GM12878 (cell line): ENCODE data around the gene EIF2B5. TPM values are rescaled to one million over a fixed set of nuclear protein-coding genes. Genes with fewer than 3 reads are reported as not detected.

Experiments
- ATAC-seq: fragments of 200-7000 bp; cut with Tn5 transposase; 3 replicates; pipeline ENCODE4 v1.9.1; 2020; ENCODE audit warnings: mild to moderate bottlenecking, moderate library complexity
- BruUV-seq: library from RNA; stranded (reverse); fragments of 400-500 nt; replicated peaks from 2 replicates; lab custom pipeline; 2021; lab: Mats Ljungman, UMichigan
- CTCF ChIA-PET: fragments of 300-600 bp; sonication (Branson Sonifier 250); formaldehyde crosslinking; extraction: SDS; loops from one replicate; lab custom pipeline; 2021; ENCODE audit warnings: inconsistent platforms; lab: Yijun Ruan, JAX
- POLR2A ChIA-PET: fragments of 350-600 bp; formaldehyde crosslinking; extraction: SDS; loops from one replicate; lab custom pipeline; 2021; ENCODE audit warnings: inconsistent platforms; lab: Charles Lee
- RAD21 ChIA-PET: fragments of 300-600 bp; sonication (Branson Sonifier 250); formaldehyde crosslinking; loops from one replicate; lab custom pipeline; 2023; ENCODE audit warnings: antibody characterized with exemption; ENCODE audit not compliant: unreplicated experiment; lab: Charles Lee
- SMC1A ChIA-PET: fragments of 300-600 bp; sonication (Branson Sonifier 250); formaldehyde crosslinking; loops from one replicate; lab custom pipeline; 2023; ENCODE audit not compliant: unreplicated experiment, uncharacterized antibody; lab: Charles Lee
- DNase-seq: peaks from one replicate; pipeline ENCODE4 v3.0.0-alpha.2; 2011; ENCODE audit warnings: low read depth, low spot score
- FAIRE-seq: peaks from 3 replicates; lab custom pipeline; 2011; peaks lifted over from hg19 to GRCh38; lab: Jason Lieb, UNC
- H2AFZ ChIP-seq: 2 replicates; pipeline ENCODE4 v1.6.0; 2011; ENCODE audit warnings: low read depth, low read length, control low read depth; ENCODE audit not compliant: control insufficient read depth
- H3K27ac ChIP-seq: 2 replicates; pipeline ENCODE4 v1.5.1; 2011; ENCODE audit warnings: control low read depth; ENCODE audit not compliant: control insufficient read depth, insufficient read depth
- H3K27me3 ChIP-seq, 2 experiments: replicated peaks in 1 of 2; 2 replicates each; pipeline versions ENCODE4 v1.6.0 to v1.6.1; 2011; ENCODE audit warnings: low read length in 1 of 2; ENCODE audit not compliant: control insufficient read depth in 2 of 2, insufficient read depth in 2 of 2
- H3K36me3 ChIP-seq, 2 experiments: 2 replicates each; pipeline ENCODE4 v1.5.1; 2011; ENCODE audit warnings: low read length in 1 of 2; ENCODE audit not compliant: control insufficient read depth in 2 of 2, insufficient read depth in 2 of 2
- H3K4me1 ChIP-seq: 2 replicates; pipeline ENCODE4 v1.6.1; 2011; ENCODE audit warnings: mild to moderate bottlenecking, low read length, moderate library complexity, mixed read lengths; ENCODE audit not compliant: control insufficient read depth, insufficient read depth
- H3K4me2 ChIP-seq: 2 replicates; pipeline ENCODE4 v1.6.0; 2011; ENCODE audit warnings: control low read depth; ENCODE audit not compliant: control insufficient read depth, insufficient read depth
- H3K4me3 ChIP-seq: fragments of 200-600 bp; sonication (generic); 2 replicates; pipeline ENCODE4 v1.5.1; 2016
- H3K79me2 ChIP-seq: 2 replicates; pipeline ENCODE4 v1.6.0; 2011; ENCODE audit warnings: low read length; ENCODE audit not compliant: control insufficient read depth, insufficient read depth
- H3K9ac ChIP-seq: 2 replicates; pipeline ENCODE4 v1.8.0; 2011; ENCODE audit warnings: low read length, control low read depth, mixed read lengths; ENCODE audit not compliant: control insufficient read depth, insufficient read depth
- H3K9me3 ChIP-seq: replicated peaks from 3 replicates; pipeline ENCODE4 v1.5.1; 2011; ENCODE audit warnings: mild to moderate bottlenecking, low read length; ENCODE audit not compliant: control insufficient read depth, insufficient read depth
- H4K20me1 ChIP-seq: 2 replicates; pipeline ENCODE4 v1.6.0; 2011; ENCODE audit not compliant: control insufficient read depth, insufficient read depth
- BHLHE40 ChIP-seq, 2 experiments: fragments of 450-650 bp in 1 of 2; IDR thresholded peaks; 2 replicates each; pipeline ENCODE4 v1.6.1; 2011 to 2017; ENCODE audit warnings: low read depth in 2 of 2, borderline replicate concordance in 1 of 2, improper control_type of control experiment in 1 of 2, low read length in 1 of 2, mild to moderate bottlenecking in 1 of 2
- CHD2 ChIP-seq: IDR thresholded peaks from 2 replicates; pipeline ENCODE4 v1.6.1; 2011; ENCODE audit warnings: low read depth, low read length, improper control_type of control experiment, borderline replicate concordance
- E2F8 ChIP-seq: fragments of 450-650 bp; IDR thresholded peaks from 2 replicates; pipeline ENCODE4 v1.6.1; 2018; ENCODE audit warnings: mild to moderate bottlenecking, low read depth, moderate library complexity; ENCODE audit not compliant: partially characterized antibody
- KDM1A ChIP-seq: fragments of 200-600 bp; sonication (generic); IDR thresholded peaks from 2 replicates; pipeline ENCODE4 v1.6.1; 2016; ENCODE audit warnings: borderline replicate concordance
- NFXL1 ChIP-seq: fragments of 450-650 bp; IDR thresholded peaks from 2 replicates; pipeline ENCODE4 v1.6.1; 2017; ENCODE audit warnings: antibody characterized with exemption, mild to moderate bottlenecking, borderline replicate concordance
- NR2C1 ChIP-seq: fragments of 450-650 bp; IDR thresholded peaks from 2 replicates; pipeline ENCODE4 v1.6.1; 2017; ENCODE audit warnings: antibody characterized with exemption, mild to moderate bottlenecking, moderate library complexity
- NR2F1 ChIP-seq: fragments of 450-650 bp; conservative IDR thresholded peaks from 2 replicates; pipeline ENCODE4 v1.6.1; 2017; ENCODE audit warnings: mild to moderate bottlenecking
- PAX8 ChIP-seq: fragments of 450-650 bp; IDR thresholded peaks from 2 replicates; pipeline ENCODE4 v1.6.1; 2017; ENCODE audit warnings: mild to moderate bottlenecking, moderate library complexity
- POLR2A ChIP-seq: IDR thresholded peaks from 2 replicates; pipeline ENCODE4 v1.6.1; 2011; ENCODE audit warnings: low read depth, mild to moderate bottlenecking, low read length
- SMARCA5 ChIP-seq: fragments of 450-650 bp; IDR thresholded peaks from 2 replicates; pipeline ENCODE4 v1.6.1; 2017; ENCODE audit warnings: mild to moderate bottlenecking
- WGBS: methylation state at CpG from one replicate; pipeline ENCODE4 v1.1.6; 2016; ENCODE audit warnings: low lambda C conversion rate; ENCODE audit not compliant: insufficient replicate concordance, insufficient coverage; ENCODE audit errors: missing lambda C conversion rate; 5-methylcytosine and 5-hydroxymethylcytosine counted together
- in situ Hi-C: fragments of 300-500 bp; cut with MboI; formaldehyde crosslinking; loops from 9 replicates; pipeline ENCODE4 v1.14.3; 2018; ENCODE audit warnings: mixed read lengths
- intact Hi-C: fragments of 100-400 bp; cut with micrococcal nuclease; formaldehyde crosslinking; loops from one replicate; pipeline ENCODE4 v1.14.2; 2022; ENCODE audit not compliant: unreplicated experiment
- polyA plus RNA-seq, 11 experiments: library from polyadenylated mRNA; depleted of rRNA in 4 of 11; unstranded in 6 of 11; stranded (reverse) in 5 of 11; fragments of >200 nt; fragmentation: Nextera tagmentation in 4 of 11; fragmentation: Illumina TruSeq in 1 of 11; extraction: Ambion mirVana in 4 of 11; extraction: Trizol in 1 of 11; gene quantifications; 1 replicate in 1 of 11; 2 replicates in 10 of 11; pipeline versions ENCODE4 v1.2.1 to v1.2.3, GENCODE V29; 2011 to 2016; ENCODE audit warnings: inconsistent platforms in 2 of 11, missing spikeins in 2 of 11, low read depth in 1 of 11
- total RNA-seq, 4 experiments: library from RNA; depleted of rRNA in 3 of 4; stranded (reverse); fragments of >200 nt in 3 of 4; fragmentation: Illumina TruSeq in 1 of 4; extraction: Trizol in 1 of 4; gene quantifications; 2 replicates each; pipeline versions ENCODE4 v1.2.1 to v1.2.3, GENCODE V29; 2013 to 2021

The EIF2B5 gene
- total and polyA plus RNA-seq, 10 of the 15 experiments (the other 5 are each of a cell fraction or from before 2014, with no cell fraction given), result 13.7 to 82.7 (median 52.2) TPM

- TF ChIP-seq E2F8 (no peak), NR2C1 (no peak), CHD2 (no peak)
Measured at GRCh38 chr3:184178521-184179138, 43.5 kb downstream of the EIF2B5 start (continued).

- TF ChIP-seq NR2F1 (no peak), PAX8 (no peak), POLR2A (no peak), BHLHE40 (IDR thresholded peaks at IDR 0.05; ENCODE audit: borderline replicate concordance in 1 of 2, low read depth in 2 of 2, low read length in 1 of 2) (no peak), KDM1A (no peak), CHD2 (no peak), SMARCA5 (no peak), NFXL1 (no peak)
- H3K27me3 ChIP-seq, result no peaks in the 10 kb centered on the region
- FAIRE-seq (no peak), DNase-seq (no peak), ATAC-seq (no peak)
- 96% methylated on average over 6 of the region's 6 CpGs for WGBS
- SMC1A ChIA-PET, result interaction anchor here (0.7 kb wide), 1 partner anchor 22 kb away, joined by 3 read pairs; no protein-coding TSS in a partner anchor
- in situ Hi-C loops (no loop called here), intact Hi-C loops (no loop called here)
- POLR2A ChIA-PET, result interaction anchor here (0.5 to 1.3 kb wide), 3 partner anchors 23 to 180 kb away, joined by 3 to 4 read pairs (median 4); no protein-coding TSS in a partner anchor
- H3K9ac ChIP-seq, result no peak overlapping the region
- RAD21 ChIA-PET, result no interaction called here
- H3K36me3 ChIP-seq, result peaks cover 19 to 38% of the 10 kb centered on the region in 2 experiments
- H3K79me2 ChIP-seq, result peaks cover 26% of the 10 kb centered on the region
- no peak overlapping the region for H3K27ac ChIP-seq
- no TSS peak for BruUV-seq
- no peak overlapping the region for H3K4me3 ChIP-seq
- H4K20me1 ChIP-seq, result no peaks in the 10 kb centered on the region
- H3K4me1 ChIP-seq, result peaks cover 9% of the 10 kb centered on the region
- H2AFZ ChIP-seq, result no peak overlapping the region
- no peak overlapping the region for H3K4me2 ChIP-seq
- CTCF ChIA-PET, result no interaction called here
- H3K9me3 ChIP-seq, result no peaks in the 10 kb centered on the region
Measured at GRCh38 chr3:184180165-184180564, 45.0 kb downstream of the EIF2B5 start.
